GM12891 (cell line): Measurements from ENCODE around the gene ATP5PF.

Source experiments
- PAX5 ChIP-seq: IDR thresholded peaks from 2 replicates; pipeline ENCODE4 v1.6.1; 2011; ENCODE audit warnings: low read length, moderate library complexity, mild to moderate bottlenecking; ENCODE audit not compliant: insufficient read depth, severe bottlenecking
- POLR2A ChIP-seq: IDR thresholded peaks from 2 replicates; pipeline ENCODE4 v1.6.1; 2011; ENCODE audit warnings: low read depth, low read length, control low read depth

DNA sequence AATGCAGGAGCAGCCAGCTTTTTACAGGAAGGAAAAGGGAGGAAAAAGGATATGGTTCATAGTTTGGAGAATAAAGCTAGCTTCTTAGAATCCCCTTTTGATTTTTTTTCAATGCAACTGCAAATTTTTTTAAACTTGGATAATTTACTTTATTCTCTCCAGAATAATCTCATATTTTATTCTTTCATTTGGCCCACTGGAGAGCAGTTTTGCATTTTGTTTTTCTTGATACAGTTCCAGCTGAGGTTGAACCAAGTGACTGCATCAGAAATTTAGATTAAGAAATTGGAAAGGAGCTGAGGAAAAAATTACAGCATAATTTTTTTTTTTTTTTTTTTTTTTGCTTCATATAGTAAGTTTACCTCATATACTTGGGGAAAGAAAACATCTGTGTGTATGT is 22.8 kb upstream of the ATP5PF start:
- TF ChIP-seq PAX5 (no peak), POLR2A (no peak)
